ENCODE data around the gene CCDC34.

The CCDC34 gene

GRCh38 chr11:27310707-27311106 lies 52.3 kb downstream of the CCDC34 start:
- no peak overlapping the region for H3K4me3 ChIP-seq (ENCODE audit: low read depth, low read length)
- TF ChIP-seq, protein P1, sequence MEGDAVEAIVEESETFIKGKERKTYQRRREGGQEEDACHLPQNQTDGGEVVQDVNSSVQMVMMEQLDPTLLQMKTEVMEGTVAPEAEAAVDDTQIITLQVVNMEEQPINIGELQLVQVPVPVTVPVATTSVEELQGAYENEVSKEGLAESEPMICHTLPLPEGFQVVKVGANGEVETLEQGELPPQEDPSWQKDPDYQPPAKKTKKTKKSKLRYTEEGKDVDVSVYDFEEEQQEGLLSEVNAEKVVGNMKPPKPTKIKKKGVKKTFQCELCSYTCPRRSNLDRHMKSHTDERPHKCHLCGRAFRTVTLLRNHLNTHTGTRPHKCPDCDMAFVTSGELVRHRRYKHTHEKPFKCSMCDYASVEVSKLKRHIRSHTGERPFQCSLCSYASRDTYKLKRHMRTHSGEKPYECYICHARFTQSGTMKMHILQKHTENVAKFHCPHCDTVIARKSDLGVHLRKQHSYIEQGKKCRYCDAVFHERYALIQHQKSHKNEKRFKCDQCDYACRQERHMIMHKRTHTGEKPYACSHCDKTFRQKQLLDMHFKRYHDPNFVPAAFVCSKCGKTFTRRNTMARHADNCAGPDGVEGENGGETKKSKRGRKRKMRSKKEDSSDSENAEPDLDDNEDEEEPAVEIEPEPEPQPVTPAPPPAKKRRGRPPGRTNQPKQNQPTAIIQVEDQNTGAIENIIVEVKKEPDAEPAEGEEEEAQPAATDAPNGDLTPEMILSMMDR (IDR thresholded peaks at IDR 0.05; ENCODE audit: low read depth, low read length, missing control alignments) = no peak
- DNase-seq (ENCODE audit: low read depth) = no peak

DNA sequence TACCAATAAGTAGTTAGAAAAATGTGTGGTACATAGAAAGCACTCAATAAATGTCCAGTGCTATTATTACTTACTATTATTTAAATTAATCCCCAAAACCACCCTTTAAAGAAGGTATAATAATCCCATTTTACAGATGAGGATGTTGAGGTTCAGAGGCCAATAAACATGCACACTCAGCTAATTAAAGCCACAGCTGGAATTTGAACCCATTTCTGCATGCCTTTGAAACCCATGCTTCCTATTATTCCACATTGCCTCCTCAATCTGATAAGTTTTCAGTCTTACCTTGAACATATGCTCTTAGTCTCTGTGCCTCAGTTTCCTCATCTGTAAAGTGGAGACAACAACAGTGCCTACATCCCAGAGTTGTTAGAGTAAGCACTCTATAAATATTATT lies 52.8 kb downstream of the CCDC34 start:
- DNase-seq (ENCODE audit: low read depth) = no peak
- H3K4me3 ChIP-seq (ENCODE audit: low read depth, low read length) = no peak overlapping the region
- TF ChIP-seq, protein P1 (IDR thresholded peaks at IDR 0.05; ENCODE audit: low read depth, low read length, missing control alignments) = no peak

- TF ChIP-seq, protein P1 (IDR thresholded peaks at IDR 0.05; ENCODE audit: low read depth, low read length, missing control alignments) = no peak
- DNase-seq (ENCODE audit: low read depth) = no peak
- H3K4me3 ChIP-seq (ENCODE audit: low read depth, low read length) = no peak overlapping the region
Observed at GRCh38 chr11:27309046-27309445, 54.0 kb downstream of the CCDC34 start.

GRCh38 chr11:27307232-27307631 lies 55.8 kb downstream of the CCDC34 start:
- DNase-seq (ENCODE audit: low read depth) = no peak

DNA sequence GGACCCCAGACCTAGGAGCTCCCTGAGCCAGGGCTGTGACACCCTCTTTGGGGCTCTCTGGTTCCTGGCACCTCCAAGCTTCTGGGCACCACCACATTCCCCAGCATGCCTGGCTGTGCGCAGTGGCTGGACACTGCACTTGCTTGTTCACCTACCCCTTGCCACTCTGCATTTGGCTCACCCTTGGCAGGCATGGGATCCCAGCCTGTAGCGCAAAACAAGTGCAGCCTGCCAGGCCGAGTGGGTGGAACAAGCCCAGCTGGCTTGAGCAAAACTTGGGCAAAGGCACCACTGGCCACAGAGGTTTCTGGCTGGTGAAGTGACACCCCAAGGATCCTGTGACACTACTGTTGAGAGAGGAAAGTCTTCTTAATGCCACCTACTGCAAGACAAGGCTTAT lies 57.3 kb downstream of the CCDC34 start:
- TF ChIP-seq, protein P1 (IDR thresholded peaks at IDR 0.05; ENCODE audit: low read depth, low read length, missing control alignments) = no peak
- no peak overlapping the region for H3K4me3 ChIP-seq (ENCODE audit: low read depth, low read length)
- DNase-seq (ENCODE audit: low read depth) = no peak

More at GRCh38 chr11:27307232-27307631, 55.8 kb downstream of the CCDC34 start:
- H3K4me3 ChIP-seq (ENCODE audit: low read depth, low read length) = no peak overlapping the region
- TF ChIP-seq, protein P1 (IDR thresholded peaks at IDR 0.05; ENCODE audit: low read depth, low read length, missing control alignments) = no peak

GRCh38 chr11:27304514-27304913 lies 58.5 kb downstream of the CCDC34 start:
- no peak for DNase-seq (ENCODE audit: low read depth)
- no peak overlapping the region for H3K4me3 ChIP-seq (ENCODE audit: low read depth, low read length)
- TF ChIP-seq, protein P1 (IDR thresholded peaks at IDR 0.05; ENCODE audit: low read depth, low read length, missing control alignments) = no peak

DNA sequence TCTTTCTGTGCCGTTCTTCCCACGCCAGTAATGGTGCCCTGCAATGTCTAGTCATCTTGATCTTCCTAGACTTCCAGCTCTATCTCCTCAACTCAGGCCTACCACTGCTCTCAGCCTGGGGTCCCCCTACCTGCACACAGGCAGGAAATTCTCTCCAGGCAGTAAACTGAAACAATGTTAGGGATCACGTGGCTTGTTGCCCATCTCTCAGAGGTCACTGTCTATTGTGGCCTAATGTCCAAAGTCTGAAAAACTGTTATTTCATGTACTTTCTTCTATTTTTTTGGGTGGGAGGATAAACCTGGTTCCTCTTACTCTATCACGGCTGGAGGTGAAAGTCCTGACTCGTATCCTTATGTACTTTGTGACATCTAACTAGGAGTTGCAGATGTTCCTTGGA lies 59.1 kb downstream of the CCDC34 start:
- no peak overlapping the region for H3K4me3 ChIP-seq (ENCODE audit: low read depth, low read length)
- no peak for DNase-seq (ENCODE audit: low read depth)
- TF ChIP-seq, protein P1 (IDR thresholded peaks at IDR 0.05; ENCODE audit: low read depth, low read length, missing control alignments) = no peak

Data from GM12864 (cell line).